Spleen (tissue), 11 donors: ENCODE measurements around the gene TBCC. TPM values are rescaled to one million over a fixed set of nuclear protein-coding genes. Genes with fewer than 3 reads are reported as not detected.

Experiments
- DNase-seq: peaks from one replicate; pipeline ENCODE4 v3.0.0-alpha.2; 2020
- H3K27ac ChIP-seq, 8 donors: fragments of 200-600 bp; sonication (generic) in 7 of 8; 1 replicate in 4 of 8; 2 replicates in 4 of 8; pipeline versions ENCODE4 v1.5.0 to v1.8.0; 2016 to 2021; ENCODE audit warnings: inconsistent platforms in 4 of 8, mild to moderate bottlenecking in 4 of 8, moderate library complexity in 1 of 8
- H3K27me3 ChIP-seq, 7 donors: fragments of 200-600 bp; sonication (generic) in 6 of 7; replicated peaks in 1 of 7; 1 replicate in 4 of 7; 2 replicates in 3 of 7; pipeline versions ENCODE4 v1.5.0 to v1.8.0; 2016 to 2021; ENCODE audit warnings: inconsistent platforms in 3 of 7, mild to moderate bottlenecking in 1 of 7
- H3K36me3 ChIP-seq, 6 donors: fragments of 200-600 bp; sonication (generic) in 5 of 6; 1 replicate in 4 of 6; 2 replicates in 2 of 6; pipeline versions ENCODE4 v1.5.0 to v1.8.0; 2016 to 2021; ENCODE audit warnings: inconsistent platforms in 2 of 6
- H3K4me1 ChIP-seq, 6 donors: fragments of 200-600 bp; sonication (generic) in 5 of 6; 1 replicate in 3 of 6; 2 replicates in 3 of 6; pipeline versions ENCODE4 v1.5.0 to v1.8.0; 2016 to 2021; ENCODE audit warnings: inconsistent platforms in 3 of 6
- H3K4me3 ChIP-seq, 8 donors: fragments of 200-600 bp; sonication (generic) in 7 of 8; 1 replicate in 4 of 8; 2 replicates in 4 of 8; pipeline versions ENCODE4 v1.5.0 to v1.8.0; 2016 to 2021; ENCODE audit warnings: inconsistent platforms in 4 of 8, mild to moderate bottlenecking in 4 of 8, moderate library complexity in 2 of 8
- H3K9me3 ChIP-seq, 8 donors: fragments of 200-600 bp; sonication (generic) in 7 of 8; 1 replicate in 4 of 8; 2 replicates in 4 of 8; pipeline versions ENCODE4 v1.5.0 to v1.8.0; 2016 to 2021; ENCODE audit warnings: inconsistent platforms in 4 of 8
- CTCF ChIP-seq, 11 experiments: fragments of 200-600 bp in 7 of 11; fragments of 450-650 bp in 4 of 11; sonication (generic) in 4 of 11; IDR thresholded peaks in 8 of 11; conservative IDR thresholded peaks in 3 of 11; 1 replicate in 7 of 11; 2 replicates in 4 of 11; pipeline versions ENCODE4 v1.4.0 to v1.8.0; 2016 to 2021; ENCODE audit warnings: antibody characterized with exemption in 11 of 11, inconsistent platforms in 4 of 11, mild to moderate bottlenecking in 1 of 11
- POLR2A ChIP-seq, 3 donors: fragments of 450-650 bp; IDR thresholded peaks; one replicate each; pipeline ENCODE4 v1.5.1; 2017; ENCODE audit warnings: antibody characterized with exemption in 3 of 3, mild to moderate bottlenecking in 1 of 3
- POLR2AphosphoS5 ChIP-seq, 3 donors: sonication (generic); formaldehyde crosslinking; IDR thresholded peaks; one replicate each; pipeline ENCODE4 v1.5.1; 2017; ENCODE audit warnings: antibody characterized with exemption in 3 of 3
- WGBS, 5 donors: extraction: QIAGEN DNeasy Blood & Tissue Kit in 3 of 5; methylation state at CpG; one replicate each; pipeline versions ENCODE4 v1.1.5 to v1.1.7; 2013 to 2018; 5-methylcytosine and 5-hydroxymethylcytosine counted together
- intact Hi-C: fragments of 100-400 bp; cut with DNase I; formaldehyde crosslinking; loops from one replicate; pipeline ENCODE4 v1.15.0; 2023; ENCODE audit warnings: low total_unique reads
- polyA plus RNA-seq, 3 donors: library from polyadenylated mRNA; stranded (reverse); fragments of 200-250 nt; gene quantifications; one replicate each; pipeline ENCODE4 v1.2.1, GENCODE V29; 2013
- total RNA-seq, 7 donors: library from RNA; depleted of rRNA in 3 of 7; stranded (reverse); fragments of >200 nt in 3 of 7; fragmentation: NEBNext Ultra II Directional in 4 of 7; extraction: Animal tissue kit (Norgen Biotek cat#: 25700) in 4 of 7; gene quantifications; one replicate each; pipeline versions ENCODE4 v1.1.0 to v1.2.1, GENCODE V29; 2016 to 2021
- donor health status: healthy with polysubstance abuse.
- donor health status: DM: no; HTN: no; CAD: no; lungs with moderate emphysema.
- donor health status: DM: no; HTN: no; CAD: no.
- donor health status: Bipolar disorder and iron deficiency.
- donor health status: healthy.
- donor health status: DM: no; HTN: no; CAD: no.
- donor health status: DM: yes; HTN: yes; CAD: no.

The TBCC gene
- total and polyA plus RNA-seq, 10 donors = 22.2 to 63.3 (median 44.4) TPM

GRCh38 chr6:42756722-42757121, 10.8 kb upstream of the TBCC start:
- WGBS, 5 donors = 95 to 99% (median 97%) methylated on average over 7 of the region's 7 CpGs
- intact Hi-C loops = no loop called here
- Histone ChIP-seq H3K36me3 (peaks cover 0 to 40% (median 5%) of the 10 kb centered on the region in 6 donors), H3K27me3 (no peaks in the 10 kb centered on the region), H3K4me3 (no peak overlapping the region), H3K27ac (no peak overlapping the region), H3K9me3 (no peaks in the 10 kb centered on the region), H3K4me1 (peaks cover 0 to 8% (median 0%) of the 10 kb centered on the region in 6 donors)
- TF ChIP-seq CTCF (IDR thresholded peaks at IDR 0.05 in 8 of 11, conservative IDR thresholded peaks at IDR 0.05 in 3 of 11) = no peak
- no peak for TF ChIP-seq POLR2AphosphoS5 (IDR thresholded peaks at IDR 0.05)
- no peak for TF ChIP-seq POLR2A (IDR thresholded peaks at IDR 0.05)
- DNase-seq = peak; percentile 18

DNA sequence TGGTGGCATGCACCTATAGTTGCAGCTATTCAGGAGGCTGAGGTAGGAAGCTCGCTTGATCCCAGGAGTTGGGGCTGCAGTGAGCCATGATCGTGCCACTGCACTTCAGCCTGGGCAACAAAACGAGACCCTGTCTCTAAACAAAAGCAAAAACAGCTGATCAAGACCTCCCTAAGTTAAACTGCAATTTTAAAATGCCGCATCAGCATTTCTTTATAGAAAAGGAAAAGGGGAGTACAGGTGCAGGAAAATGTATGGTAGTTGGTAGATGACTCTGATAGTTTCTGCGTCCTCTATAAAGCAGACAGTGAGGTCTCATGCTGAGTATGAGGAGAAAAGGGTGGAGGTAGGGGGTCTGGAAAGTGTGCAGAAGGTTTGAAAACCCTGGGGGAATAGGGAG, 8.9 kb upstream of the TBCC start:
- peaks cover 0 to 20% (median 4%) of the 10 kb centered on the region in 6 donors for H3K36me3 ChIP-seq
- H3K4me3 ChIP-seq = no peak overlapping the region
- peaks cover 0 to 26% (median 2%) of the 10 kb centered on the region in 6 donors for H3K4me1 ChIP-seq
- 90 to 95% (median 93%) methylated on average over 5 of the region's 5 CpGs for WGBS, 5 donors
- H3K27ac ChIP-seq = no peak overlapping the region
- H3K27me3 ChIP-seq = no peaks in the 10 kb centered on the region
- DNase-seq = no peak
- no peaks in the 10 kb centered on the region for H3K9me3 ChIP-seq
- TF ChIP-seq CTCF (IDR thresholded peaks at IDR 0.05 in 8 of 11, conservative IDR thresholded peaks at IDR 0.05 in 3 of 11) (no peak), POLR2A (IDR thresholded peaks at IDR 0.05) (no peak), POLR2AphosphoS5 (IDR thresholded peaks at IDR 0.05) (no peak)
- intact Hi-C loops = no loop called here

GRCh38 chr6:42751055-42751454, 5.2 kb upstream of the TBCC start:
- TF ChIP-seq POLR2A (IDR thresholded peaks at IDR 0.05) (no peak), CTCF (IDR thresholded peaks at IDR 0.05 in 8 of 11, conservative IDR thresholded peaks at IDR 0.05 in 3 of 11) (no peak)
- no peak overlapping the region for H3K27ac ChIP-seq
- intact Hi-C loops = no loop called here
- peaks cover 0 to 7% (median 0%) of the 10 kb centered on the region in 6 donors for H3K36me3 ChIP-seq
- H3K9me3 ChIP-seq = no peaks in the 10 kb centered on the region
- no peak for DNase-seq
- H3K4me3 ChIP-seq = no peak overlapping the region
- no peaks in the 10 kb centered on the region for H3K27me3 ChIP-seq
- 74 to 83% (median 77%) methylated on average over 3 of the region's 3 CpGs for WGBS, 5 donors
- peaks cover 11 to 53% (median 26%) of the 10 kb centered on the region in 6 donors for H3K4me1 ChIP-seq

DNA sequence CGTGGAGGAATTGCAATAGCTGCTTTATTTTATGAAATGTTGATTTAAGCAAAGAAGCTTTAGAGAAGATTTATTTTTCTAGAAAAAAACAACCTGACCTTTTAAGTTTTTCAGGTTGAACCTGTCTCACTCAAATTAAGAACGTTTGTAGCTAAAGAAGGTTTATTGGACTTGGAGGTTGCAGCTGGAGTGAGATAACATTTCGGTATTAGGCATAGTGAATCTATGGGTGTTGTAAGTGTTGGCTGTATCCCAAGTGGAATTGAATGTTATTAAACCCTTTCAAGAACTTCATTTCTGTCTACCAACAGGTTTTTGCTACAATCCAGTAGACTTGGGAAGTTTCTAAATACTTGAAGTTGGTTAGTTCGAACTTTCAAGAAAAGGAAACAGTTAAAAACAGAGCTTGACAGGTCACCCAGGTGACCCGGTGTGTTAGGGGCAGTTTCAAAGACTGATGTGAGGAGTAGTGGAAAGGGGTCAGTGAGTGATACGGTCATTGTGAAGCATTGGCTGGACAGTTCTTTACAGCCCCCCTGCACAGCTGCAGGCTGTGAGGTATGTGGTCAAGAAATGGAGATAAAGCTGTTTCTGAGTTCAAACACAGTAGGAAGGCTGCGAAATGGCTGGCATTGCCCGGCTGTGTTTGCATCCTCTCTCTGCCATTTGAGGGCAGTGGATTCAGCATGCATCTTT, 2.4 kb upstream of the TBCC start:
- Histone ChIP-seq H3K36me3 (peaks cover 0 to 8% (median 0%) of the 10 kb centered on the region in 6 donors), H3K9me3 (no peaks in the 10 kb centered on the region), H3K4me1 (peaks cover 27 to 75% (median 46%) of the 10 kb centered on the region in 6 donors), H3K27me3 (no peaks in the 10 kb centered on the region), H3K27ac (peak overlapping the region in 4 of 8 donors; percentile 26 to 98 (median 96)), H3K4me3 (peak overlapping the region in 2 of 8 donors; percentile 94 to 97)
- no peak for DNase-seq
- WGBS, 5 donors = 70 to 81% (median 74%) methylated on average over 8 of the region's 8 CpGs
- intact Hi-C loops = loop anchor here (5.0 to 10.0 kb wide), 2 partner anchors 39 to 126 kb away; partner anchors contain the start of gene RPL7L1
- TF ChIP-seq POLR2AphosphoS5 (IDR thresholded peaks at IDR 0.05) (no peak), POLR2A (IDR thresholded peaks at IDR 0.05) (no peak), CTCF (IDR thresholded peaks at IDR 0.05 in 8 of 11, conservative IDR thresholded peaks at IDR 0.05 in 3 of 11) (no peak)
